K562 (cell line): ENCODE measurements around the gene GADD45GIP1. TPM values are rescaled to one million over a fixed set of nuclear protein-coding genes. Genes with fewer than 3 reads are reported as not detected.
A peak's percentile ranks its signal among the peaks of the same experiment; 100 is the strongest.

Source experiments
- ADNP ChIP-seq: fragments of 200-800 bp; sonication (Bioruptor generic); IDR thresholded peaks from 2 replicates; pipeline ENCODE4 v1.6.1; 2016; ENCODE audit warnings: missing genetic modification characterization, missing compliant biosample characterization
- BHLHE40 ChIP-seq: IDR thresholded peaks from 2 replicates; pipeline ENCODE4 v1.6.1; 2011; ENCODE audit warnings: low read length, improper control_type of control experiment
- CBX8 ChIP-seq: fragments of 200-600 bp; sonication (generic); IDR thresholded peaks from 2 replicates; pipeline ENCODE4 v1.6.1; 2012; ENCODE audit warnings: borderline replicate concordance, mixed run types, low read depth, mild to moderate bottlenecking, moderate library complexity, mixed read lengths, low read length, control low read depth, inconsistent platforms; ENCODE audit not compliant: poor library complexity, severe bottlenecking; ENCODE audit errors: extremely low read depth
- ESRRB ChIP-seq: fragments of 250-450 bp; sonication (Bioruptor Pico); IDR thresholded peaks from 2 replicates; pipeline ENCODE4 v1.5.0; 2020; ENCODE audit warnings: mild to moderate bottlenecking, moderate library complexity, borderline replicate concordance
- GTF2E2 ChIP-seq: fragments of 200-800 bp; sonication (Bioruptor generic); IDR thresholded peaks from 2 replicates; pipeline ENCODE4 v1.6.1; 2016; ENCODE audit warnings: missing genetic modification characterization, missing compliant biosample characterization
- POLR2G ChIP-seq: fragments of 200-400 bp; formaldehyde crosslinking; IDR thresholded peaks from 2 replicates; pipeline ENCODE4 v1.6.1; 2017; ENCODE audit warnings: low read depth, mild to moderate bottlenecking, antibody characterized with exemption, low read length, moderate library complexity
- SLC30A9 ChIP-seq: fragments of 250-450 bp; sonication (Bioruptor Pico); IDR thresholded peaks from 2 replicates; pipeline ENCODE4 v1.8.0; 2022; ENCODE audit warnings: mild to moderate bottlenecking, moderate library complexity
- TRIM24 ChIP-seq, 2 experiments: fragments of 450-650 bp; IDR thresholded peaks; 2 replicates each; pipeline ENCODE4 v1.6.1; 2016
- ZNF431 ChIP-seq: sonication (generic); formaldehyde crosslinking; IDR thresholded peaks from 2 replicates; pipeline ENCODE4 v1.8.0; 2022; ENCODE audit warnings: mild to moderate bottlenecking, missing genetic modification reagents
- ZNF644 ChIP-seq: fragments of 200-800 bp; sonication (Bioruptor generic); IDR thresholded peaks from 2 replicates; pipeline ENCODE4 v1.6.1; 2016; ENCODE audit warnings: low read depth, missing genetic modification characterization, missing compliant biosample characterization
- ZNF766 ChIP-seq: fragments of 200-800 bp; sonication (Bioruptor generic); conservative IDR thresholded peaks from 2 replicates; pipeline ENCODE4 v1.6.1; 2016; ENCODE audit warnings: missing genetic modification characterization, missing compliant biosample characterization
- ZZZ3 ChIP-seq: fragments of 450-650 bp; IDR thresholded peaks from 2 replicates; pipeline ENCODE4 v1.6.1; 2016; ENCODE audit warnings: antibody characterized with exemption, mild to moderate bottlenecking, moderate library complexity
- polyA plus RNA-seq, 8 experiments: library from polyadenylated mRNA; depleted of rRNA in 4 of 8; stranded (reverse) in 5 of 8; unstranded in 3 of 8; fragments of >200 nt; fragmentation: Nextera tagmentation in 2 of 8; fragmentation: Illumina TruSeq in 1 of 8; extraction: Ambion mirVana in 2 of 8; extraction: Trizol in 1 of 8; gene quantifications; 2 replicates each; pipeline versions ENCODE4 v1.2.1 to v1.2.3, GENCODE V29; 2011 to 2014; ENCODE audit warnings: inconsistent platforms in 1 of 8, missing spikeins in 1 of 8
- total RNA-seq, 7 experiments: library from RNA; depleted of rRNA in 6 of 7; stranded (reverse); fragments of >200 nt in 6 of 7; fragmentation: Illumina TruSeq in 2 of 7; extraction: Trizol in 2 of 7; gene quantifications; 2 replicates each; pipeline versions ENCODE4 v1.2.1 to v1.2.3, GENCODE V29; 2011 to 2021; ENCODE audit warnings: low replicate concordance in 1 of 7
- TF ChIP-seq, protein P1 (sequence below): sonication (generic); formaldehyde crosslinking; IDR thresholded peaks from 2 replicates; pipeline ENCODE4 v1.8.1; 2023; ENCODE audit warnings: missing genetic modification reagents, mild to moderate bottlenecking, borderline replicate concordance
- TF ChIP-seq, protein P2 (sequence below): fragments of 250-450 bp; sonication (Bioruptor Pico); IDR thresholded peaks from 2 replicates; pipeline ENCODE4 v1.8.0; 2021; ENCODE audit warnings: moderate library complexity, mild to moderate bottlenecking, inconsistent platforms
- TF ChIP-seq, protein P3 (sequence below): sonication (generic); formaldehyde crosslinking; IDR thresholded peaks from 2 replicates; pipeline ENCODE4 v1.8.0; 2022; ENCODE audit warnings: missing genetic modification reagents, mild to moderate bottlenecking, borderline replicate concordance
- TF ChIP-seq, protein P4 (sequence below): fragments of 250-450 bp; sonication (Bioruptor Pico); IDR thresholded peaks from 2 replicates; pipeline ENCODE4 v1.8.0; 2021; ENCODE audit warnings: borderline replicate concordance, mild to moderate bottlenecking, moderate library complexity; ENCODE audit not compliant: poor library complexity, severe bottlenecking

The GADD45GIP1 gene
- total and polyA plus RNA-seq, 9 of the 15 experiments (the other 6 are each of a cell fraction or from before 2014, with no cell fraction given), result 5.1 to 161 (median 29.2) TPM

DNA sequence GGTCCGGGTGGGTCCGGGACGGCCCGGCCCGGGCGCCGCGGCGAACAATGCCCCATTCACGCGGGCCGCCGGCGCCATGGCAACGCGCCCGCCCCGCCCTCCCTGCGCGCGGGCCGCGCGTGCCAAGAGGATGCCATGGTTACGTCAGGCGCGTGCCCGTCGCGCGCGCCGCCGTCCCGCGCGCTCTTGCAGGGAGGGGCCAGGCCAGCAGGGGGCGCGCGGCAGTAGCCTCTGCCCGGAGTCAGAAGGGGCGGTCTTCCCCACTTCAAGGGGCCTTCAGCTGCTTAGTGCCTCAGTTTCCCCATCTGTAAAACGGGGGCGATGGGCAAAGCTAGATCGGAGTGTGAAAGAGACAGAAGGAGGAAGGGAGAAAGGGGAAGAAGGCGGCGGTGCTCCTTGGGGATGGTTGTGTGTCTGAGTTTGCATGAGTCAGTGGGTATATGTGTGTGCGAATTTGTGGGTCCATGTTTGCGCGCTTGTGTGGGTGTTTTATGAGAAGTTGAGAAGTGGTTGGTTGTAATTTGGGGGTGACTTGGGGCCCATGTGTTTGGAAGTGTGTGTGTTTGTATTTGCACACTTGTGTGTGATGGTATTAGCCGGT, 26.6 kb upstream of the GADD45GIP1 start (continued):
- TF ChIP-seq, protein P1, sequence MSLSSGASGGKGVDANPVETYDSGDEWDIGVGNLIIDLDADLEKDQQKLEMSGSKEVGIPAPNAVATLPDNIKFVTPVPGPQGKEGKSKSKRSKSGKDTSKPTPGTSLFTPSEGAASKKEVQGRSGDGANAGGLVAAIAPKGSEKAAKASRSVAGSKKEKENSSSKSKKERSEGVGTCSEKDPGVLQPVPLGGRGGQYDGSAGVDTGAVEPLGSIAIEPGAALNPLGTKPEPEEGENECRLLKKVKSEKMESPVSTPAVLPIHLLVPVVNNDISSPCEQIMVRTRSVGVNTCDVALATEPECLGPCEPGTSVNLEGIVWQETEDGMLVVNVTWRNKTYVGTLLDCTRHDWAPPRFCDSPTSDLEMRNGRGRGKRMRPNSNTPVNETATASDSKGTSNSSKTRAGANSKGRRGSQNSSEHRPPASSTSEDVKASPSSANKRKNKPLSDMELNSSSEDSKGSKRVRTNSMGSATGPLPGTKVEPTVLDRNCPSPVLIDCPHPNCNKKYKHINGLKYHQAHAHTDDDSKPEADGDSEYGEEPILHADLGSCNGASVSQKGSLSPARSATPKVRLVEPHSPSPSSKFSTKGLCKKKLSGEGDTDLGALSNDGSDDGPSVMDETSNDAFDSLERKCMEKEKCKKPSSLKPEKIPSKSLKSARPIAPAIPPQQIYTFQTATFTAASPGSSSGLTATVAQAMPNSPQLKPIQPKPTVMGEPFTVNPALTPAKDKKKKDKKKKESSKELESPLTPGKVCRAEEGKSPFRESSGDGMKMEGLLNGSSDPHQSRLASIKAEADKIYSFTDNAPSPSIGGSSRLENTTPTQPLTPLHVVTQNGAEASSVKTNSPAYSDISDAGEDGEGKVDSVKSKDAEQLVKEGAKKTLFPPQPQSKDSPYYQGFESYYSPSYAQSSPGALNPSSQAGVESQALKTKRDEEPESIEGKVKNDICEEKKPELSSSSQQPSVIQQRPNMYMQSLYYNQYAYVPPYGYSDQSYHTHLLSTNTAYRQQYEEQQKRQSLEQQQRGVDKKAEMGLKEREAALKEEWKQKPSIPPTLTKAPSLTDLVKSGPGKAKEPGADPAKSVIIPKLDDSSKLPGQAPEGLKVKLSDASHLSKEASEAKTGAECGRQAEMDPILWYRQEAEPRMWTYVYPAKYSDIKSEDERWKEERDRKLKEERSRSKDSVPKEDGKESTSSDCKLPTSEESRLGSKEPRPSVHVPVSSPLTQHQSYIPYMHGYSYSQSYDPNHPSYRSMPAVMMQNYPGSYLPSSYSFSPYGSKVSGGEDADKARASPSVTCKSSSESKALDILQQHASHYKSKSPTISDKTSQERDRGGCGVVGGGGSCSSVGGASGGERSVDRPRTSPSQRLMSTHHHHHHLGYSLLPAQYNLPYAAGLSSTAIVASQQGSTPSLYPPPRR (CRISPR knock-in tag), result no peak
- TF ChIP-seq ADNP (tag), result peak; percentile 74
- TF ChIP-seq ZZZ3, result no peak
- TF ChIP-seq ZNF644, result peak; percentile 87
- TF ChIP-seq, protein P2, sequence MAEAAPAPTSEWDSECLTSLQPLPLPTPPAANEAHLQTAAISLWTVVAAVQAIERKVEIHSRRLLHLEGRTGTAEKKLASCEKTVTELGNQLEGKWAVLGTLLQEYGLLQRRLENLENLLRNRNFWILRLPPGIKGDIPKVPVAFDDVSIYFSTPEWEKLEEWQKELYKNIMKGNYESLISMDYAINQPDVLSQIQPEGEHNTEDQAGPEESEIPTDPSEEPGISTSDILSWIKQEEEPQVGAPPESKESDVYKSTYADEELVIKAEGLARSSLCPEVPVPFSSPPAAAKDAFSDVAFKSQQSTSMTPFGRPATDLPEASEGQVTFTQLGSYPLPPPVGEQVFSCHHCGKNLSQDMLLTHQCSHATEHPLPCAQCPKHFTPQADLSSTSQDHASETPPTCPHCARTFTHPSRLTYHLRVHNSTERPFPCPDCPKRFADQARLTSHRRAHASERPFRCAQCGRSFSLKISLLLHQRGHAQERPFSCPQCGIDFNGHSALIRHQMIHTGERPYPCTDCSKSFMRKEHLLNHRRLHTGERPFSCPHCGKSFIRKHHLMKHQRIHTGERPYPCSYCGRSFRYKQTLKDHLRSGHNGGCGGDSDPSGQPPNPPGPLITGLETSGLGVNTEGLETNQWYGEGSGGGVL (CRISPR knock-in tag), result no peak
- TF ChIP-seq POLR2G, result peak; percentile 49; the same call in 1 of the 2 replicates
- no peak for TF ChIP-seq GTF2E2 (tag)
- TF ChIP-seq ESRRB (CRISPR knock-in tag), result no peak
- no peak for TF ChIP-seq SLC30A9 (CRISPR knock-in tag)
- peak in 1 of 2 experiments; percentile 11; a peak in 1 of 4 replicates for TF ChIP-seq TRIM24 (IDR thresholded peaks at IDR 0.05)
- TF ChIP-seq CBX8, result no peak
- peak; percentile 96 for TF ChIP-seq ZNF766 (CRISPR knock-in tag)
- TF ChIP-seq, protein P3, sequence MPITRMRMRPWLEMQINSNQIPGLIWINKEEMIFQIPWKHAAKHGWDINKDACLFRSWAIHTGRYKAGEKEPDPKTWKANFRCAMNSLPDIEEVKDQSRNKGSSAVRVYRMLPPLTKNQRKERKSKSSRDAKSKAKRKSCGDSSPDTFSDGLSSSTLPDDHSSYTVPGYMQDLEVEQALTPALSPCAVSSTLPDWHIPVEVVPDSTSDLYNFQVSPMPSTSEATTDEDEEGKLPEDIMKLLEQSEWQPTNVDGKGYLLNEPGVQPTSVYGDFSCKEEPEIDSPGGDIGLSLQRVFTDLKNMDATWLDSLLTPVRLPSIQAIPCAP, result no peak
- peak; percentile 85 for TF ChIP-seq BHLHE40
- TF ChIP-seq ZNF431 (CRISPR knock-in tag), result no peak
- TF ChIP-seq, protein P4, sequence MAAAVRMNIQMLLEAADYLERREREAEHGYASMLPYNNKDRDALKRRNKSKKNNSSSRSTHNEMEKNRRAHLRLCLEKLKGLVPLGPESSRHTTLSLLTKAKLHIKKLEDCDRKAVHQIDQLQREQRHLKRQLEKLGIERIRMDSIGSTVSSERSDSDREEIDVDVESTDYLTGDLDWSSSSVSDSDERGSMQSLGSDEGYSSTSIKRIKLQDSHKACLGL (CRISPR knock-in tag), result no peak
